K562 (cell line): Measurements from ENCODE around the gene PICK1.

Source experiments
- ARID3B ChIP-seq: fragments of 250-450 bp; sonication (Bioruptor Pico); IDR thresholded peaks from 2 replicates; pipeline ENCODE4 v1.4.0; 2020; ENCODE audit warnings: borderline replicate concordance
- CREM ChIP-seq: IDR thresholded peaks from 2 replicates; pipeline ENCODE4 v1.6.1; 2014; ENCODE audit warnings: antibody characterized with exemption, low read depth
- CTCF ChIP-seq, 3 experiments: IDR thresholded peaks in 2 of 3; conservative IDR thresholded peaks in 1 of 3; 2 replicates each; pipeline ENCODE4 v1.5.1; 2011 to 2012; ENCODE audit warnings: low read length in 3 of 3, mild to moderate bottlenecking in 3 of 3, control low read depth in 2 of 3, improper control_type of control experiment in 1 of 3, inconsistent platforms in 1 of 3, low read depth in 1 of 3, mixed read lengths in 1 of 3, moderate library complexity in 1 of 3; ENCODE audit not compliant: insufficient read depth in 2 of 3
- E2F5 ChIP-seq: sonication (generic); formaldehyde crosslinking; IDR thresholded peaks from 2 replicates; pipeline ENCODE4 v1.8.0; 2022; ENCODE audit warnings: mild to moderate bottlenecking, missing genetic modification reagents
- ETV5 ChIP-seq: sonication (generic); formaldehyde crosslinking; IDR thresholded peaks from 2 replicates; pipeline ENCODE4 v1.4.0; 2020; ENCODE audit warnings: low read depth, mild to moderate bottlenecking, missing genetic modification reagents
- JUND ChIP-seq, 2 experiments: IDR thresholded peaks; 2 replicates in 1 of 2; 3 replicates in 1 of 2; pipeline ENCODE4 v1.6.1; 2011; ENCODE audit warnings: borderline replicate concordance in 2 of 2, low read depth in 2 of 2, low read length in 2 of 2, improper control_type of control experiment in 1 of 2, missing biosample characterization in 1 of 2, missing genetic modification characterization in 1 of 2, missing genetic modification reagents in 1 of 2
- TGIF2 ChIP-seq: sonication (generic); formaldehyde crosslinking; IDR thresholded peaks from 2 replicates; pipeline ENCODE4 v1.8.1; 2022; ENCODE audit warnings: mild to moderate bottlenecking, missing genetic modification reagents, moderate library complexity
- TRIM24 ChIP-seq, 2 experiments: fragments of 450-650 bp; IDR thresholded peaks; 2 replicates each; pipeline ENCODE4 v1.6.1; 2016

GRCh38 chr22:38066381-38067027 is 9.3 kb downstream of the PICK1 start:
- TF ChIP-seq TRIM24 (IDR thresholded peaks at IDR 0.05) (no peak), ETV5 (no peak), CTCF (IDR thresholded peaks at IDR 0.05 in 2 of 3, conservative IDR thresholded peaks at IDR 0.05 in 1 of 3; ENCODE audit: insufficient read depth in 2 of 3, low read depth in 1 of 3, low read length in 3 of 3) (0 out of 6 replicates have a peak, but pooled peaks of 1 of the 3 experiments have one; percentile 8), CREM (no peak), TGIF2 (CRISPR knock-in tag) (no peak), E2F5 (no peak), ARID3B (CRISPR knock-in tag) (no peak), JUND (IDR thresholded peaks at IDR 0.05; ENCODE audit: borderline replicate concordance, low read depth, low read length) (no peak), JUND (tag; IDR thresholded peaks at IDR 0.05; ENCODE audit: borderline replicate concordance, low read depth, low read length) (no peak)
